Measurements from ENCODE around the gene FOXN4.

FOXN4 gene

DNA sequence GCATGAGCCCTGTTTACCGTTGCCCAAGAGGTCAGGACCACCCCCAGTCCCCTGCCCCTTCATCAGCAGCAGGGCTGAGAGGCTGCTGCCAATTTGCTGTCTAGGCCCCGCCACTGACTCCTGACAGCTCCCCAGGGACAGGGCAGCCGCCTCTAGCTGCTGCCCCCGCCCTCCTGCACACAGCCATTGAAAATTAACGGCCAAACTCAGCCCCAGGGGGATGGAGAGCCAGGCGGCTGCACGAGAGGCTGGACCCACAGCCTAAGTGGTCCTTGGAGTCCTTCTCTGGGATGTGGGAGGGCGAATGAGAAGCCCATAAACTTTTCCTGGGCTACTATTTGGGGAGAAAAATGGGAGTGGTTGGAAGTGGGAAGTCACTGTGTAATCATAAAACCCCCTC is 4.6 kb downstream of the FOXN4 start:
- peaks cover 3% of the 10 kb centered on the region for H3K4me1 ChIP-seq (ENCODE audit: control insufficient read depth, insufficient read depth, low read length, unreplicated experiment)
- H3K79me2 ChIP-seq (ENCODE audit: control insufficient read depth, insufficient read depth, low read length, unreplicated experiment) = no peaks in the 10 kb centered on the region
- no peak overlapping the region for H2AFZ ChIP-seq (ENCODE audit: low read length, unreplicated experiment)
- H3K36me3 ChIP-seq (ENCODE audit: insufficient read depth, low read length) = no peaks in the 10 kb centered on the region
- peaks cover 73% of the 10 kb centered on the region for H3K27me3 ChIP-seq (ENCODE audit: insufficient read depth, low read length)
- H3K4me3 ChIP-seq (ENCODE audit: low read depth, low read length) = no peak overlapping the region
- H3K27ac ChIP-seq (ENCODE audit: low read depth, low read length) = no peak overlapping the region

DNA sequence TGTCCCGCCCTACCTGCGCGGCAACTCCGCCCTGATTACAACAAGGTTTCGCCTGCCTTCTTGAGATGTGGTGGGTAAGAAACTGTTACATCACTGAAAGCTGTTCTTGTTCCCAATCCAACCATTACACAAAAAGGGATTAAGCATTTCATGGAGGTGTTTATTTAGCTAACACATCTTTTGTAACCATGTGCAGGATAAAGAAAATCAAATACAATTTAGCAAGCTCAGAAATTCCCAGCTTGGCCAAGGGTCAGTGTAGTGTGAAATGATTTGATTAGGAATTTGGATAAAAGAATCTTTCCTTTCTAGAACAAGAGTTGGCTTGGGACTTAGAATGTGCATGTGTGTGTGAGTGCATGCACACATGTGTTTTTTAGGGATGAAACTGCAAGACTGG is 6.3 kb downstream of the FOXN4 start:
- Histone ChIP-seq H2AFZ (ENCODE audit: low read length, unreplicated experiment) (no peak overlapping the region), H3K27me3 (ENCODE audit: insufficient read depth, low read length) (peaks cover 57% of the 10 kb centered on the region), H3K4me3 (ENCODE audit: low read depth, low read length) (no peak overlapping the region), H3K79me2 (ENCODE audit: control insufficient read depth, insufficient read depth, low read length, unreplicated experiment) (no peaks in the 10 kb centered on the region), H3K4me1 (ENCODE audit: control insufficient read depth, insufficient read depth, low read length, unreplicated experiment) (no peaks in the 10 kb centered on the region), H3K36me3 (ENCODE audit: insufficient read depth, low read length) (no peaks in the 10 kb centered on the region), H3K27ac (ENCODE audit: low read depth, low read length) (no peak overlapping the region)

DNA sequence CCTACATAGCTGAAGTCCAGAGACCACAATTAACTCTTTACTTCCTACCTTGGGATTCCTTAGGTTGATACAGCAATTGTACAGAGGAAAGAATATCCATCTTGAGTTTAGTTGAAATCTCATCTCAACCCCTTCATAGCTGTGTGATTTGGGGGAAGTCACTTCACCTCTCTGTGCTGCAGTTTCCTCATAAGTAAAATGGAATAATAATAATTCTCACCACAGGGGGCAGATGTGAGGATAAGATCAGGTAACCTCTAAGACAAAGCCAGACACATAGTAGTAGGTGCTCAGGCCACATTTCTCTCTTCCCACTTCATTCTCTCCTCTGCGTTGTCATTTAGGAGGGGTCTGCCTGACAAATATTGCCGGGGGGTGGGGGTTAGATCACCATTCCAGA is 6.7 kb downstream of the FOXN4 start:
- Histone ChIP-seq H3K36me3 (ENCODE audit: insufficient read depth, low read length) (no peaks in the 10 kb centered on the region), H3K79me2 (ENCODE audit: control insufficient read depth, insufficient read depth, low read length, unreplicated experiment) (no peaks in the 10 kb centered on the region), H3K27me3 (ENCODE audit: insufficient read depth, low read length) (peaks cover 57% of the 10 kb centered on the region), H3K4me1 (ENCODE audit: control insufficient read depth, insufficient read depth, low read length, unreplicated experiment) (no peaks in the 10 kb centered on the region), H2AFZ (ENCODE audit: low read length, unreplicated experiment) (no peak overlapping the region), H3K4me3 (ENCODE audit: low read depth, low read length) (no peak overlapping the region), H3K27ac (ENCODE audit: low read depth, low read length) (no peak overlapping the region)

DNA sequence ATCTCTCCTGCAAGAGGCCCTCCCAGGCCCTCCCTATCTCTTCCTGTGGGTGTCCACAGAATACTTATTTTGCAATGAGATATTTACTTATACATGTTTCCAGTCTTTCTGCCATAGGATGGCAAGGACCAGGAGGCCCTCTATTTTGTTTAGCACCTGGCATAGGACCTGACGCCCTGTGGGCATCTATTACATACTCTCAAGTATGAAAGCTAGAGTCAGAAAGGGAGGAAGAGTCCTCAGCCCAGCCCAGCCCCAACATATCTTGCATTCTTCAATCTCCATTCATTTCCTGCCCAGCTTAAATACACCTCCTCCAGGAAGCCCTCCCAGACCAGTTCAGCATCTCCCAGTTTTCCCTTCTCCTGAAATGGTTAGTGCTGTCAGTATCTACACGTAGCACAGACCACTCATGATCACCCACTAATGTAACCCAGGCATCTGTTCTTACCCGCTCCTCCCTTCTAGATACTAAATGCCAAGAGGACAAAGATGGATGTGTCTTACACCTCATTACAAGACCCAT is 7.4 kb downstream of the FOXN4 start:
- H3K36me3 ChIP-seq (ENCODE audit: insufficient read depth, low read length) = no peaks in the 10 kb centered on the region
- H3K4me3 ChIP-seq (ENCODE audit: low read depth, low read length) = no peak overlapping the region
- peaks cover 56% of the 10 kb centered on the region for H3K27me3 ChIP-seq (ENCODE audit: insufficient read depth, low read length)
- no peaks in the 10 kb centered on the region for H3K79me2 ChIP-seq (ENCODE audit: control insufficient read depth, insufficient read depth, low read length, unreplicated experiment)
- no peak overlapping the region for H3K27ac ChIP-seq (ENCODE audit: low read depth, low read length)
- H3K4me1 ChIP-seq (ENCODE audit: control insufficient read depth, insufficient read depth, low read length, unreplicated experiment) = no peaks in the 10 kb centered on the region
- no peak overlapping the region for H2AFZ ChIP-seq (ENCODE audit: low read length, unreplicated experiment)

DNA sequence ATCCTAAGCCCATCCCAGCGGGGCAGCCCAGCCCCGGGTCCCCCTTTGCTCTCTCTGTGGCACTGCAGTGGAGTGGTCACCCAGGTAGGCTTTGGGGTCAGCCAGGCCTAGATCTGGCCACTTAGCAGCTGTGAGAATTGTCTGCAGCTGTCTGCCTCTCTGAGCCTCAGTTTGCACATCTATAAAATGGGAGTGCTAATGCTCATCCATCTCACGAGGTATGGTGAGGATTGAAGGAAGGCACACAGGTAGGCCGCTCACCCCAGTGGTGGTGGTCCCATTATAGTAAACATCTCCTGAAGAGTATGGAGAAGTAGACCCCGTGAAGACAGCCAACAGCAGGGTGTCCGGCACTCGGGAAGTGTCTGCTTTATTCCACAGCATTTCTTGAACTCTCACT is 9.2 kb downstream of the FOXN4 start:
- H2AFZ ChIP-seq (ENCODE audit: low read length, unreplicated experiment) = no peak overlapping the region
- H3K27me3 ChIP-seq (ENCODE audit: insufficient read depth, low read length) = peaks cover 49% of the 10 kb centered on the region
- no peak overlapping the region for H3K4me3 ChIP-seq (ENCODE audit: low read depth, low read length)
- no peak overlapping the region for H3K27ac ChIP-seq (ENCODE audit: low read depth, low read length)
- H3K79me2 ChIP-seq (ENCODE audit: control insufficient read depth, insufficient read depth, low read length, unreplicated experiment) = no peaks in the 10 kb centered on the region
- no peaks in the 10 kb centered on the region for H3K36me3 ChIP-seq (ENCODE audit: insufficient read depth, low read length)
- no peaks in the 10 kb centered on the region for H3K4me1 ChIP-seq (ENCODE audit: control insufficient read depth, insufficient read depth, low read length, unreplicated experiment)

DNA sequence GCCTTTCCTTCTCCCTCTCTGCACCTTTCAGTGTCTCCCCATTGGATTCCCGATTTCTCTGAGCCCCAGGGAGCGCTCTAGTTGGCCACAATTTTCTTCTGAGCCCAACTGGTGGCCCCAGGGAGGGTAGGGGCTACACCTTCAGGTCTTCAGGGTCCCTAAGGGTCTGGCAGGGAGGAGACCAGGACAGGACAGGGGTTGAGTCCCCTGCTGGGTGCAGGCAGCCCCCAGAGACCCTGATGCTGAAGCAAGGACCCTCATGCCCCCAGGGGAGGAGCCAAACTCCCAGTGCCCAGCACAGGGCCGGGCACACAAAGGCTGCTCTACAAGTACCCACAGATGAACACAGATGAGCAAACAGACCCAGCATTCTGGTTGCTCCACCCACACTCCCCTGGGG is 12.7 kb downstream of the FOXN4 start:
- Histone ChIP-seq H3K27ac (ENCODE audit: low read depth, low read length) (no peak overlapping the region), H3K36me3 (ENCODE audit: insufficient read depth, low read length) (no peaks in the 10 kb centered on the region), H3K4me3 (ENCODE audit: low read depth, low read length) (no peak overlapping the region), H3K4me1 (ENCODE audit: control insufficient read depth, insufficient read depth, low read length, unreplicated experiment) (no peaks in the 10 kb centered on the region), H2AFZ (ENCODE audit: low read length, unreplicated experiment) (no peak overlapping the region), H3K27me3 (ENCODE audit: insufficient read depth, low read length) (peaks cover 22% of the 10 kb centered on the region), H3K79me2 (ENCODE audit: control insufficient read depth, insufficient read depth, low read length, unreplicated experiment) (no peaks in the 10 kb centered on the region)

DNA sequence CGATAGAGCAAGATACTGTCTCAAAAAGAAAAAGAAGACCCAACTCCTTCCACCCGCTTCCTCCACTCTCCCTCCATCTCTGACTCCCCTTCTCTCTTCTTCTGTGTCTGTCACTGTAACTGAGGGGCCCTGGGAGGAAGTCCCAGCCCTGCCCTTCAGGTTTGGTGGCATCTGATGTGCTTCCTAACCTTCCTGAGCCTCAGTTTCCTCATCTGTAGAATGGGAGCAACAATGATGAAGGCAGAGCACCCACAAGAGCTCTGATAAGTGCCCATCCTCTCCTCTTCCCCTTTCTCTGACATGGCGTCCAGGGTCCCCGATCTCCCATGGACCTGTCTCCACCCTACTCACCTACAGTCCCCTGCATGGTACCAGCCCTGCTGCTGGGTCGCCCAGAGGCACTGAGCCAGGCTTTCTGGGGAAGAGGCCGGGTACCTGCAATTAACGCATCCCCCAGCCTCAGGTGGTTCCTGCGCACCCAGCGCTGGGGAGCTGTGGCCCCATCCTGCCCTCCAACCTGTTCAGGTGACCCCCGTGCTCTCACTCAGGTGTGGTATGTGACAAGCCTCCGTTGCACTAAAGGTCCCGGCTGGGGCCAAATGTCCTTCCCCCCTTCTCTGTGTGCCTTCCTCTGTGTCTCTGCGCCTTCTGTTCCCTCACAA is 13.2 kb downstream of the FOXN4 start:
- Histone ChIP-seq H2AFZ (ENCODE audit: low read length, unreplicated experiment) (no peak overlapping the region), H3K79me2 (ENCODE audit: control insufficient read depth, insufficient read depth, low read length, unreplicated experiment) (no peaks in the 10 kb centered on the region), H3K4me1 (ENCODE audit: control insufficient read depth, insufficient read depth, low read length, unreplicated experiment) (no peaks in the 10 kb centered on the region), H3K27ac (ENCODE audit: low read depth, low read length) (no peak overlapping the region), H3K36me3 (ENCODE audit: insufficient read depth, low read length) (no peaks in the 10 kb centered on the region), H3K27me3 (ENCODE audit: insufficient read depth, low read length) (peaks cover 22% of the 10 kb centered on the region), H3K4me3 (ENCODE audit: low read depth, low read length) (no peak overlapping the region)

DNA sequence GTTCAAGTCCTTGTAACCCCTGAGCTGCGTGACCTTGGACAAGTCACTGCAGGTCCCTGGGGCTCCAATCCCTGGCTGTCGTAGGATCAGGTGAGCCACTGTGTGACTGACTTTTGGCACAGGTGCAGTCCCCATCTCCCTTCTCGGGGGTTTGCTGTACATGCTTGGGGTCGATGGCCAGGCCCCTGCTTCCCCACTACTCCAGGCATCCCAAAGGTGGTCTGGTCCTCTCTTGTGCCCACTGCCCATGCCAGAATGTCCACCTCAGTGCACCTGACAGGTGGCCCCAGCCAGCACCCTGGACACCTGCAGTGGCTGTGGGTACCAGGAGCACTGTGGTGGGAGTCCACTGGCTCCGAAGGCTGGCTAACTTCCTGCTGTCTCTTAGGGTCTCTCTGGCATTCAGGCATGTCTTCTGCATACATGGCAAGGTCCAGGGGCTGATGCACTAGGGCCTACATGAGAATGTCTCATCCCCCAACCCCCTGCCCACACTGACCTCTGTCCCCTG is 14.7 kb downstream of the FOXN4 start:
- Histone ChIP-seq H3K36me3 (ENCODE audit: insufficient read depth, low read length) (no peaks in the 10 kb centered on the region), H3K79me2 (ENCODE audit: control insufficient read depth, insufficient read depth, low read length, unreplicated experiment) (no peaks in the 10 kb centered on the region), H3K4me1 (ENCODE audit: control insufficient read depth, insufficient read depth, low read length, unreplicated experiment) (no peaks in the 10 kb centered on the region), H3K27me3 (ENCODE audit: insufficient read depth, low read length) (peaks cover 22% of the 10 kb centered on the region), H3K27ac (ENCODE audit: low read depth, low read length) (no peak overlapping the region), H2AFZ (ENCODE audit: low read length, unreplicated experiment) (no peak overlapping the region), H3K4me3 (ENCODE audit: low read depth, low read length) (no peak overlapping the region)

DNA sequence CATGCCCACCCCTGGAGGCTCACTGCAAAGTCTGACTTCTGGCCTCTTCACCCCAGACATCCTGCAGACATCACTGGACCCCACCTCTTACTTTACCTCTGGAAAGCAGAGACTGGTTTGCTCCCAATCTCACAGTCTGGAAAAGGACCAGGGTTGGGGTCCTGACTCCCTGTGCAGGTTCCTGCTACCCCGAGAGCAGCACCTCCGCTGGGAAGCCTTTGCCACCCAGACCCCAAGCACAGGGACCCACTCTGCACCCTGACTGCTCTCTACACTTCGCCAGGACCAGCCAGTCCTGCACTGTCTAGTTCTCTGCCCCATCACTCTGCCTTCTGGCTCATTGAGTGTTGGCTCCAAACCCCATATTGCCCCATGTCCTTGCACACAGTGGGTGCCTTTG is 16.0 kb downstream of the FOXN4 start:
- Histone ChIP-seq H2AFZ (ENCODE audit: low read length, unreplicated experiment) (no peak overlapping the region), H3K27ac (ENCODE audit: low read depth, low read length) (no peak overlapping the region), H3K4me1 (ENCODE audit: control insufficient read depth, insufficient read depth, low read length, unreplicated experiment) (no peaks in the 10 kb centered on the region), H3K79me2 (ENCODE audit: control insufficient read depth, insufficient read depth, low read length, unreplicated experiment) (no peaks in the 10 kb centered on the region), H3K4me3 (ENCODE audit: low read depth, low read length) (no peak overlapping the region), H3K27me3 (ENCODE audit: insufficient read depth, low read length) (peaks cover 22% of the 10 kb centered on the region), H3K36me3 (ENCODE audit: insufficient read depth, low read length) (no peaks in the 10 kb centered on the region)

DNA sequence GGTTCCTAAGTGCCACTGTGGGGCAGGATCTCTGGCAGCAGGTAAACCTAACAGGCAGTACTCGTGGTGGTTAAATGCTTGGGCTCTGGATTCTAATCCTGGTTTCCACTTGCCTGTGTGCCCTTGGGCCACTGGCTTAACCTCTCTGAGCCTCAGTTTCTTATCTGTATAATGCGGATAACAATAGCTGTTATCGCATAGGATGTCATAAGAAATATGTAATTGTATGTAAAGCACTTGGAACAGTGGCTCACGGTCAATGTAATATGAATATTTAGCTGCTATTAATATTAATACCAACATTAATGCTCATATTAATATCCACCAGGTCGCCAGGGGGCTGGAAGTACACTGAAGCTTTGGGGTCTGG is 16.8 kb downstream of the FOXN4 start:
- Histone ChIP-seq H3K4me3 (ENCODE audit: low read depth, low read length) (no peak overlapping the region), H3K36me3 (ENCODE audit: insufficient read depth, low read length) (no peaks in the 10 kb centered on the region), H3K4me1 (ENCODE audit: control insufficient read depth, insufficient read depth, low read length, unreplicated experiment) (no peaks in the 10 kb centered on the region), H2AFZ (ENCODE audit: low read length, unreplicated experiment) (no peak overlapping the region), H3K27me3 (ENCODE audit: insufficient read depth, low read length) (peaks cover 17% of the 10 kb centered on the region), H3K79me2 (ENCODE audit: control insufficient read depth, insufficient read depth, low read length, unreplicated experiment) (no peaks in the 10 kb centered on the region), H3K27ac (ENCODE audit: low read depth, low read length) (no peak overlapping the region)

DNA sequence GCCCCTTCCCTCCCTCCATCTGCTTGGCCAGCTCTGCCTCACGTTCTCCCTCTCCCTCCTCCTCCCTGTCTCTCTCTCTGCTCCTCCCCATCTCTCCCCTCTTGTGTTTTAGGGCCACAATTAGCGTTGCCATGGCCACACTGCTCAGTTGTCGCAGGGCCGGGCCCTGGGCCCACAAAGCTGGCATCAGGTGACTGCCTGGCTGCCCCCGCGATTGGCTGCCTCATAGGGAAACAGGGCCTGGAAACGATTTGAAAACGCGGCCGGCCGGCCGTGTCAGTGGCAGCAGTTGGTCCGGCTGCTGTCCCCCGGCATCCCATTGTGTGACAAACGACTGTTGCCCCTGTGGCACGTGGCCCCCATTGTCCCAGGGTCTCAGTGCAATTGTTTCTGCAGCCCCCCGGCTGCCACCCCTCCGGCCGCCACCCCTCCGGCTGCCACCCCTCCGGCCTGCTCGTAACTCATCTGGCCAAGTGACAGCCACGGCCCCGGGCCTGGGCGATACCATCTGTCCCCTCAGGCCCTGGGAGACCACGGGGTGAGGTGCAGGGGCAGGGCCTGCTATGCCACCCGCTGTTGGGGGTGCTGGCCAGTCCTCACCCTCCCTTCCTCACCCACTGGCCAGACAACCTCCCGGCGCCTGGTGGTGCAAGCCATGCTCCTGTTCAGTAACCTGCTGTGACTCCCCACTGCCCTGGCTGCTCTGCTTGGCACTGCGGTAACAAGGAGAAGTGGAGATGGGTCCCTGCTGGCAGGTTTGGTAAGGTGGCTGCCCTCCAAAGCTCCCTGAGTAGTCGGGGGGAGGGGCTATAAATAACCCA is 17.4 kb downstream of the FOXN4 start:
- Histone ChIP-seq H3K27ac (ENCODE audit: low read depth, low read length) (no peak overlapping the region), H3K79me2 (ENCODE audit: control insufficient read depth, insufficient read depth, low read length, unreplicated experiment) (no peaks in the 10 kb centered on the region), H3K4me3 (ENCODE audit: low read depth, low read length) (0 out of 2 replicates have a peak overlapping the region, but pooled peaks have one; percentile 37), H2AFZ (ENCODE audit: low read length, unreplicated experiment) (peak overlapping the region; percentile 74), H3K27me3 (ENCODE audit: insufficient read depth, low read length) (peaks cover 11% of the 10 kb centered on the region), H3K36me3 (ENCODE audit: insufficient read depth, low read length) (no peaks in the 10 kb centered on the region), H3K4me1 (ENCODE audit: control insufficient read depth, insufficient read depth, low read length, unreplicated experiment) (no peaks in the 10 kb centered on the region)
